A549 (cell line): Measurements from ENCODE around the gene SYNGR4. TPM values are rescaled to one million over a fixed set of nuclear protein-coding genes. Genes with fewer than 3 reads are reported as not detected.

Source experiments
- ATAC-seq, 2 experiments: fragments of 200-7000 bp in 1 of 2; fragments of >200 bp in 1 of 2; cut with Nextera tagmentation in 1 of 2; cut with Tn5 transposase in 1 of 2; 3 replicates each; pipeline versions ENCODE4 v1.8.0 to v1.9.1; 2018 to 2020; ENCODE audit warnings: mild to moderate bottlenecking in 1 of 2, moderate library complexity in 1 of 2
- CTCF ChIA-PET: fragments of 300-600 bp; sonication (Branson Sonifier 250); formaldehyde crosslinking; extraction: SDS; loops from one replicate; lab custom pipeline; 2021; ENCODE audit warnings: antibody characterized with exemption, inconsistent platforms; lab: Yijun Ruan, JAX
- POLR2A ChIA-PET: fragments of 350-600 bp; formaldehyde crosslinking; extraction: SDS; loops from one replicate; lab custom pipeline; 2021; ENCODE audit warnings: antibody characterized with exemption, inconsistent platforms; lab: Yijun Ruan, JAX
- DNase-seq, 2 experiments: peaks; one replicate each; pipeline versions ENCODE4 v3.0.0 to v3.0.0-alpha.2; 2011 to 2016; ENCODE audit warnings: low read depth in 1 of 2, low spot score in 1 of 2
- FAIRE-seq: peaks from 2 replicates; lab custom pipeline; 2011; peaks lifted over from hg19 to GRCh38; lab: Jason Lieb, UNC
- H3K27ac ChIP-seq, 2 experiments: fragments of >200 bp; sonication (Bioruptor Twin); formaldehyde crosslinking; 3 replicates each; pipeline ENCODE4 v1.5.1; 2016 to 2017
- H3K4me1 ChIP-seq: fragments of >200 bp; sonication (Bioruptor Twin); formaldehyde crosslinking; 3 replicates; pipeline ENCODE4 v1.6.1; 2016
- H3K4me2 ChIP-seq: fragments of >200 bp; sonication (Bioruptor Twin); formaldehyde crosslinking; 3 replicates; pipeline ENCODE4 v1.6.1; 2016
- H3K4me3 ChIP-seq: fragments of >200 bp; sonication (Bioruptor Twin); formaldehyde crosslinking; 3 replicates; pipeline ENCODE4 v1.5.1; 2016
- H3K9me3 ChIP-seq: fragments of >200 bp; sonication (Bioruptor Twin); formaldehyde crosslinking; 3 replicates; pipeline ENCODE4 v1.6.1; 2016
- BCL3 ChIP-seq: fragments of >200 bp; sonication (Bioruptor Twin); formaldehyde crosslinking; IDR thresholded peaks from 3 replicates; pipeline ENCODE4 v1.6.1; 2016
- CBX2 ChIP-seq: fragments of 200-600 bp; sonication (generic); IDR thresholded peaks from 2 replicates; pipeline ENCODE4 v1.6.1; 2016; ENCODE audit warnings: low read depth, mild to moderate bottlenecking, borderline replicate concordance
- EHMT2 ChIP-seq: fragments of 200-600 bp; sonication (generic); IDR thresholded peaks from 2 replicates; pipeline ENCODE4 v1.6.1; 2016; ENCODE audit warnings: antibody characterized with exemption, low read depth, mild to moderate bottlenecking, moderate library complexity
- ELK1 ChIP-seq: fragments of 150-350 bp; IDR thresholded peaks from 2 replicates; pipeline ENCODE4 v1.6.1; 2014; ENCODE audit warnings: low read depth, mild to moderate bottlenecking, low read length
- EP300 ChIP-seq, 2 experiments: fragments of >200 bp; sonication (Bioruptor Twin); formaldehyde crosslinking; IDR thresholded peaks; 2 replicates in 1 of 2; 3 replicates in 1 of 2; pipeline ENCODE4 v1.6.1; 2016 to 2017
- ESRRA ChIP-seq: fragments of 150-350 bp; IDR thresholded peaks from 2 replicates; pipeline ENCODE4 v1.6.1; 2014; ENCODE audit warnings: mild to moderate bottlenecking, low read length, borderline replicate concordance
- FOSB ChIP-seq: fragments of 250-450 bp; sonication (Bioruptor Pico); IDR thresholded peaks from 2 replicates; pipeline ENCODE4 v1.5.0; 2020; ENCODE audit warnings: mild to moderate bottlenecking, moderate library complexity
- FOXS1 ChIP-seq: fragments of 250-450 bp; sonication (Bioruptor Pico); IDR thresholded peaks from 2 replicates; pipeline ENCODE4 v1.5.0; 2020; ENCODE audit warnings: mild to moderate bottlenecking, moderate library complexity
- GATA3 ChIP-seq: IDR thresholded peaks from 2 replicates; pipeline ENCODE4 v1.6.1; 2012; ENCODE audit warnings: borderline replicate concordance
- HOXA7 ChIP-seq: fragments of 250-450 bp; sonication (Bioruptor Pico); IDR thresholded peaks from 2 replicates; pipeline ENCODE4 v1.5.0; 2020; ENCODE audit warnings: mild to moderate bottlenecking, moderate library complexity
- JUN ChIP-seq, 2 experiments: fragments of >200 bp; sonication (Bioruptor Twin); formaldehyde crosslinking; IDR thresholded peaks; 2 replicates in 1 of 2; 3 replicates in 1 of 2; pipeline ENCODE4 v1.6.1; 2016 to 2017
- MYC ChIP-seq: IDR thresholded peaks from 2 replicates; pipeline ENCODE4 v1.6.1; 2012; ENCODE audit warnings: mild to moderate bottlenecking, inconsistent platforms, low read length, improper control_type of control experiment, borderline replicate concordance
- NPAS2 ChIP-seq: fragments of 250-450 bp; sonication (Bioruptor Pico); IDR thresholded peaks from 2 replicates; pipeline ENCODE4 v1.8.0; 2022; ENCODE audit warnings: mild to moderate bottlenecking, moderate library complexity, borderline replicate concordance
- NR3C1 ChIP-seq: fragments of >200 bp; sonication (Bioruptor Twin); formaldehyde crosslinking; IDR thresholded peaks from 3 replicates; pipeline ENCODE4 v1.6.1; 2017
- POLR2AphosphoS2 ChIP-seq: conservative IDR thresholded peaks from 2 replicates; pipeline ENCODE4 v1.6.1; 2012; ENCODE audit warnings: low read length, improper control_type of control experiment, inconsistent platforms
- RNF2 ChIP-seq: fragments of 200-600 bp; sonication (generic); IDR thresholded peaks from 2 replicates; pipeline ENCODE4 v1.6.1; 2016; ENCODE audit warnings: low read depth, mild to moderate bottlenecking, antibody characterized with exemption, moderate library complexity, borderline replicate concordance
- SMC3 ChIP-seq: fragments of >200 bp; sonication (Bioruptor Twin); formaldehyde crosslinking; IDR thresholded peaks from 3 replicates; pipeline ENCODE4 v1.6.1; 2018; ENCODE audit warnings: inconsistent platforms
- SREBF2 ChIP-seq: fragments of 450-650 bp; IDR thresholded peaks from 2 replicates; pipeline ENCODE4 v1.6.1; 2014; ENCODE audit warnings: mild to moderate bottlenecking, moderate library complexity
- TP53 ChIP-seq: fragments of 250-450 bp; sonication (Bioruptor Pico); IDR thresholded peaks from 2 replicates; pipeline ENCODE4 v1.5.0; 2021; ENCODE audit warnings: mild to moderate bottlenecking, moderate library complexity
- ZC3H11A ChIP-seq: fragments of 450-650 bp; IDR thresholded peaks from 2 replicates; pipeline ENCODE4 v1.6.1; 2014; ENCODE audit warnings: antibody characterized with exemption, mild to moderate bottlenecking
- WGBS: methylation state at CpG from one replicate; pipeline ENCODE4 v1.1.6; 2017; ENCODE audit errors: missing lambda C conversion rate; 5-methylcytosine and 5-hydroxymethylcytosine counted together
- polyA plus RNA-seq, 4 experiments: library from polyadenylated mRNA; depleted of rRNA in 3 of 4; stranded (reverse); fragments of >200 nt; fragmentation: RNase III in 1 of 4; extraction: RNeasy Plus Mini Kit Qiagen cat#74134 plus additional on column Dnase treatment in 1 of 4; gene quantifications; 2 replicates in 3 of 4; 3 replicates in 1 of 4; pipeline ENCODE4 v1.2.3, GENCODE V29; 2011 to 2017
- TF ChIP-seq, protein P1 (sequence below): IDR thresholded peaks from 2 replicates; pipeline ENCODE4 v1.6.1; 2012
- TF ChIP-seq, protein P2 (sequence below): IDR thresholded peaks from 2 replicates; pipeline ENCODE4 v1.6.1; 2012
- TF ChIP-seq, protein P3 (sequence below): fragments of 250-450 bp; sonication (Bioruptor Pico); IDR thresholded peaks from 2 replicates; pipeline ENCODE4 v1.5.0; 2020; ENCODE audit warnings: low read depth, mild to moderate bottlenecking, moderate library complexity
- TF ChIP-seq, protein P4 (sequence below): fragments of 250-450 bp; sonication (Bioruptor Pico); IDR thresholded peaks from 2 replicates; pipeline ENCODE4 v1.5.0; 2021; ENCODE audit warnings: mild to moderate bottlenecking, moderate library complexity, borderline replicate concordance

Gene SYNGR4
- polyA plus RNA-seq, 2 of the 4 experiments (the other 2 are of a cell fraction), result 2.3 to 4.4 TPM

GRCh38 chr19:48394331-48395169, 30.4 kb downstream of the SYNGR4 start:
- TF ChIP-seq NPAS2 (no peak), FOSB (no peak), JUN (IDR thresholded peaks at IDR 0.05) (peak in 1 of 2 experiments; percentile 29; a peak in 1 of 5 replicates), BCL3 (no peak), SREBF2 (no peak), GATA3 (0 out of 2 replicates have a peak, but pooled peaks have one; percentile 9), EP300 (IDR thresholded peaks at IDR 0.05) (no peak), POLR2AphosphoS2 (no peak)
- TF ChIP-seq, protein P1, sequence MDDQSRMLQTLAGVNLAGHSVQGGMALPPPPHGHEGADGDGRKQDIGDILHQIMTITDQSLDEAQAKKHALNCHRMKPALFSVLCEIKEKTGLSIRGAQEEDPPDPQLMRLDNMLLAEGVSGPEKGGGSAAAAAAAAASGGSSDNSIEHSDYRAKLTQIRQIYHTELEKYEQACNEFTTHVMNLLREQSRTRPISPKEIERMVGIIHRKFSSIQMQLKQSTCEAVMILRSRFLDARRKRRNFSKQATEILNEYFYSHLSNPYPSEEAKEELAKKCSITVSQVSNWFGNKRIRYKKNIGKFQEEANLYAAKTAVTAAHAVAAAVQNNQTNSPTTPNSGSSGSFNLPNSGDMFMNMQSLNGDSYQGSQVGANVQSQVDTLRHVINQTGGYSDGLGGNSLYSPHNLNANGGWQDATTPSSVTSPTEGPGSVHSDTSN, result peak; percentile 33; the same call in 1 of the 2 replicates
- TF ChIP-seq, protein P2, sequence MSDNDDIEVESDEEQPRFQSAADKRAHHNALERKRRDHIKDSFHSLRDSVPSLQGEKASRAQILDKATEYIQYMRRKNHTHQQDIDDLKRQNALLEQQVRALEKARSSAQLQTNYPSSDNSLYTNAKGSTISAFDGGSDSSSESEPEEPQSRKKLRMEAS, result no peak
- POLR2A ChIA-PET, result interaction anchor here (0.6 to 1.7 kb wide), 3 partner anchors 31 to 51 kb away, joined by 5 to 13 read pairs (median 7); partner anchors contain the start of genes SYNGR4 and TMEM143
- peaks cover 71% of the 10 kb centered on the region for H3K4me1 ChIP-seq

GRCh38 chr19:48395170-48395455, 30.9 kb downstream of the SYNGR4 start:
- 61% methylated on average over 6 of the region's 6 CpGs for WGBS
- no peak for DNase-seq
- Histone ChIP-seq H3K9me3 (no peaks in the 10 kb centered on the region), H3K4me2 (peak overlapping the region; percentile 97), H3K4me3 (no peak overlapping the region), H3K27ac (peak overlapping the region in 1 of 2 experiments; percentile 95; a peak in 3 of 6 replicates), H3K4me1 (peaks cover 69% of the 10 kb centered on the region)
- ATAC-seq, result no peak
- TF ChIP-seq EHMT2, result no peak
- no peak for TF ChIP-seq NR3C1
- TF ChIP-seq MYC, result no peak
- TF ChIP-seq FOXS1 (CRISPR knock-in tag), result no peak
- TF ChIP-seq RNF2, result no peak
- TF ChIP-seq CBX2, result no peak
- no peak for TF ChIP-seq HOXA7 (CRISPR knock-in tag)
- TF ChIP-seq, protein P3, sequence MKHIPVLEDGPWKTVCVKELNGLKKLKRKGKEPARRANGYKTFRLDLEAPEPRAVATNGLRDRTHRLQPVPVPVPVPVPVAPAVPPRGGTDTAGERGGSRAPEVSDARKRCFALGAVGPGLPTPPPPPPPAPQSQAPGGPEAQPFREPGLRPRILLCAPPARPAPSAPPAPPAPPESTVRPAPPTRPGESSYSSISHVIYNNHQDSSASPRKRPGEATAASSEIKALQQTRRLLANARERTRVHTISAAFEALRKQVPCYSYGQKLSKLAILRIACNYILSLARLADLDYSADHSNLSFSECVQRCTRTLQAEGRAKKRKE (CRISPR knock-in tag), result no peak
- no peak for TF ChIP-seq TP53 (CRISPR knock-in tag)
- TF ChIP-seq ESRRA, result no peak
- TF ChIP-seq, protein P2, result no peak
- no peak for TF ChIP-seq ELK1
- TF ChIP-seq, protein P4, sequence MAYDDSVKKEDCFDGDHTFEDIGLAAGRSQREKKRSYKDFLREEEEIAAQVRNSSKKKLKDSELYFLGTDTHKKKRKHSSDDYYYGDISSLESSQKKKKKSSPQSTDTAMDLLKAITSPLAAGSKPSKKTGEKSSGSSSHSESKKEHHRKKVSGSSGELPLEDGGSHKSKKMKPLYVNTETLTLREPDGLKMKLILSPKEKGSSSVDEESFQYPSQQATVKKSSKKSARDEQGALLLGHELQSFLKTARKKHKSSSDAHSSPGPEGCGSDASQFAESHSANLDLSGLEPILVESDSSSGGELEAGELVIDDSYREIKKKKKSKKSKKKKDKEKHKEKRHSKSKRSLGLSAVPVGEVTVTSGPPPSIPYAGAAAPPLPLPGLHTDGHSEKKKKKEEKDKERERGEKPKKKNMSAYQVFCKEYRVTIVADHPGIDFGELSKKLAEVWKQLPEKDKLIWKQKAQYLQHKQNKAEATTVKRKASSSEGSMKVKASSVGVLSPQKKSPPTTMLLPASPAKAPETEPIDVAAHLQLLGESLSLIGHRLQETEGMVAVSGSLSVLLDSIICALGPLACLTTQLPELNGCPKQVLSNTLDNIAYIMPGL (CRISPR knock-in tag), result no peak
- TF ChIP-seq ZC3H11A, result no peak
- TF ChIP-seq SMC3, result no peak
- POLR2A ChIA-PET, result interaction anchor here (0.6 kb wide), 1 partner anchor 220 kb away, joined by 3 read pairs; no protein-coding TSS in a partner anchor
- FAIRE-seq, result no peak
- CTCF ChIA-PET, result interaction anchor here (0.6 to 3.5 kb wide), 9 partner anchors 11 to 214 kb away, joined by 3 to 15 read pairs (median 5); partner anchors contain the start of gene GRWD1

More at GRCh38 chr19:48394331-48395169, 30.4 kb downstream of the SYNGR4 start:
- H3K4me3 ChIP-seq, result peak overlapping the region; percentile 45
- H3K4me2 ChIP-seq, result peak overlapping the region; percentile 97
- DNase-seq, result peak in 1 of 2 experiments; percentile 59
- H3K9me3 ChIP-seq, result no peaks in the 10 kb centered on the region
- 21% methylated on average over 26 of the region's 38 CpGs for WGBS
- CTCF ChIA-PET, result interaction anchor here (0.6 to 3.5 kb wide), 12 partner anchors 12 to 214 kb away, joined by 3 to 15 read pairs (median 4); partner anchors contain the start of gene GRWD1
- peak in 1 of 2 experiments; percentile 16; a peak in 3 of 6 replicates for ATAC-seq
- peak overlapping the region; percentile 68 to 95 for H3K27ac ChIP-seq
- no peak for FAIRE-seq
